Heart left ventricle (tissue), 13 donors: ENCODE results near the gene SDHAF3.

Source experiments
- CTCF ChIP-seq, 12 donors: fragments of 200-600 bp; sonication (generic) in 4 of 12; IDR thresholded peaks; one replicate each; pipeline versions ENCODE4 v1.5.0 to v1.8.0; 2018 to 2022; ENCODE audit warnings: antibody characterized with exemption in 12 of 12, mild to moderate bottlenecking in 5 of 12
- POLR2A ChIP-seq, 2 donors: fragments of 450-650 bp; IDR thresholded peaks; one replicate each; pipeline ENCODE4 v1.6.1; 2017; ENCODE audit warnings: antibody characterized with exemption in 2 of 2, mild to moderate bottlenecking in 2 of 2, moderate library complexity in 2 of 2
- donor health status: ischemic (EF 13 %, LVEDD 7.1; RV severe dilation, severe dysfunction).
- donor health status: DM: no; HTN: yes; CAD: no.
- donor health status: DM: no; HTN: no; CAD: no.
- donor health status: ischemic (EF 25% LVEDD 6.9; RV normal size, moderate dysfunction).
- donor health status: ischemic (EF 25% LVEDD 5.7; RV mildly dilated, moderate dysfunction).
- donor health status: ischemic (EF 35%, LVEDD 5.7; RV mildly dilated, moderate dysfunction).
- donor health status: nonischemic (EF 11% LVEDD 7.7; RV severe dilation, severe dysfunction).
- donor health status: DM: yes; HTN: yes; CAD: no.
- donor health status: PGD.
- donor health status: ischemic (EF 29% LVEDD 5.4; RV normal size, mild dysfunction).
- donor health status: nonischemic (EF 23%, LVEDD 6.1; RV moderate dilation, normal function).

GRCh38 chr7:97088364-97088763, 29.1 kb upstream of the SDHAF3 start:
- TF ChIP-seq POLR2A (IDR thresholded peaks at IDR 0.05) (no peak), CTCF (IDR thresholded peaks at IDR 0.05) (no peak)
